ENCODE data around the gene HOXC9.

DNA sequence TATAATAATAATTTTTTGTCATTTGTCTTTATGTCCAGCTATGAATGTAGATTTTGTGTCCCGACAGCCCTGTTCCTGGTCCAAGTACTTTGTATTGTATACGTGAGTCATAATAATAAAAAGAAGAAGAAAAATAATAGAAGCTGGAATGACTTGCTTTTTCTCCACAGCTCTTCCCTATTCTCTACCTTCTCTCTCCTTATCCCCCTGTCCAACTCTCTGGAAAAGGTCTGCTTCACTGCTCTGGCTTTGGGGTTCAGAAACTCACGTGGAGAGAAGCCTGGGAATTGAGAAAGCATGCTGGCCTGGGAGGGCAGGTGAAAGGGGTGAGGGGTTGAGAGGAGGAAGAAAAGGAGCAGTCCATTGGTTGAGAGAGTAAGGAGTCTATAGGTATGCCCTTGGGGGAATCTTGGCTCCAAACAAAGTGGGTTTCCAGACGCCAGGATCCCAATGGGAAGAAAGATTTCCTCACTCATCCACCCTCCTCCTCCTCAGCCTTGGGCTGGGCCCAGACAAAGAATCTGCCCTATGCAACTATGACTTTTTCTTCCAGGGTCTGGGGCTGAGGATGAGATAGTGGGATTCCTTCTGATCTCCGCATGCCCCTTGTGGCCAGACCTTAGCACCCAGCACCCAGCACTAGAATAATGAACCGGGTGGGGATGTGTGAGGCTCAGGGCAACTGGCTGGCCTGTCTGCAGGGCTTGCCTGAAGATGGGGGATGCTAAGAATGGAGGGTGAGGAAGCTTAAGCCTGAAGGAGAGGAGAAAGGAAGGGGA lies 12.9 kb downstream of the HOXC9 start:
- no peak for TF ChIP-seq EZH2 (IDR thresholded peaks at IDR 0.05; ENCODE audit: borderline replicate concordance, low read length)
- TF ChIP-seq, protein P1, sequence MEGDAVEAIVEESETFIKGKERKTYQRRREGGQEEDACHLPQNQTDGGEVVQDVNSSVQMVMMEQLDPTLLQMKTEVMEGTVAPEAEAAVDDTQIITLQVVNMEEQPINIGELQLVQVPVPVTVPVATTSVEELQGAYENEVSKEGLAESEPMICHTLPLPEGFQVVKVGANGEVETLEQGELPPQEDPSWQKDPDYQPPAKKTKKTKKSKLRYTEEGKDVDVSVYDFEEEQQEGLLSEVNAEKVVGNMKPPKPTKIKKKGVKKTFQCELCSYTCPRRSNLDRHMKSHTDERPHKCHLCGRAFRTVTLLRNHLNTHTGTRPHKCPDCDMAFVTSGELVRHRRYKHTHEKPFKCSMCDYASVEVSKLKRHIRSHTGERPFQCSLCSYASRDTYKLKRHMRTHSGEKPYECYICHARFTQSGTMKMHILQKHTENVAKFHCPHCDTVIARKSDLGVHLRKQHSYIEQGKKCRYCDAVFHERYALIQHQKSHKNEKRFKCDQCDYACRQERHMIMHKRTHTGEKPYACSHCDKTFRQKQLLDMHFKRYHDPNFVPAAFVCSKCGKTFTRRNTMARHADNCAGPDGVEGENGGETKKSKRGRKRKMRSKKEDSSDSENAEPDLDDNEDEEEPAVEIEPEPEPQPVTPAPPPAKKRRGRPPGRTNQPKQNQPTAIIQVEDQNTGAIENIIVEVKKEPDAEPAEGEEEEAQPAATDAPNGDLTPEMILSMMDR (IDR thresholded peaks at IDR 0.05; ENCODE audit: low read length): 0 out of 2 replicates have a peak, but pooled peaks have one; percentile 27

Data from OCI-LY1 (cell line).